NCI-H2227 treated with DMSO at 0.1 percent for 48 hours (cell line): Measurements from ENCODE around the gene RARB.

Experiments
- DNase-seq: peaks from one replicate; lab custom pipeline; 2025; lab: John Stamatoyannopoulos, UW

The RARB gene

GRCh38 chr3:25448750-25449692 lies 21.0 kb downstream of the RARB start:
- peak; percentile 61 for DNase-seq

- DNase-seq: no peak
Observed at GRCh38 chr3:25449857-25450256, 21.8 kb downstream of the RARB start.

GRCh38 chr3:25452192-25452591 lies 24.1 kb downstream of the RARB start:
- no peak for DNase-seq

DNA sequence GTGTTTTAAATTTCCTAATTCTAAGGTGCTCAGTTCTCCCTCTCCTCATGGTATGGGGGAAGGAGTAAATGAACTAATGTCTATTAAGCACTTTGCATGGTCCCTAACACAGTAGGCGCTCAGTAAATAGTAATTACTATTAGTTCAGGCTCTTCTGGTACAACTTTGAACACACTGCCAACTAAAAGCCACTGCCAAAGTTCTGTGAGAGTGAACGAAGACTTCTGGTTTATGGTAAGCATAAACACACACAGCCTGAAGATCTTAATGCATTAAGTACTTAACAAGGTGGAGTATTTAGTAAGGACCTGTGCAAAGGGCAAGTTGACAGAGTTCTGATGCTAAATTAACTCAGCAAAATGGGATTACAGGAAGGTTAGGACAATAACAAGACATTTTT lies 24.7 kb downstream of the RARB start:
- no peak for DNase-seq

GRCh38 chr3:25453619-25454004 lies 25.5 kb downstream of the RARB start:
- DNase-seq: no peak

- DNase-seq: no peak
Observed at GRCh38 chr3:25454005-25454927, 26.2 kb downstream of the RARB start.

DNA sequence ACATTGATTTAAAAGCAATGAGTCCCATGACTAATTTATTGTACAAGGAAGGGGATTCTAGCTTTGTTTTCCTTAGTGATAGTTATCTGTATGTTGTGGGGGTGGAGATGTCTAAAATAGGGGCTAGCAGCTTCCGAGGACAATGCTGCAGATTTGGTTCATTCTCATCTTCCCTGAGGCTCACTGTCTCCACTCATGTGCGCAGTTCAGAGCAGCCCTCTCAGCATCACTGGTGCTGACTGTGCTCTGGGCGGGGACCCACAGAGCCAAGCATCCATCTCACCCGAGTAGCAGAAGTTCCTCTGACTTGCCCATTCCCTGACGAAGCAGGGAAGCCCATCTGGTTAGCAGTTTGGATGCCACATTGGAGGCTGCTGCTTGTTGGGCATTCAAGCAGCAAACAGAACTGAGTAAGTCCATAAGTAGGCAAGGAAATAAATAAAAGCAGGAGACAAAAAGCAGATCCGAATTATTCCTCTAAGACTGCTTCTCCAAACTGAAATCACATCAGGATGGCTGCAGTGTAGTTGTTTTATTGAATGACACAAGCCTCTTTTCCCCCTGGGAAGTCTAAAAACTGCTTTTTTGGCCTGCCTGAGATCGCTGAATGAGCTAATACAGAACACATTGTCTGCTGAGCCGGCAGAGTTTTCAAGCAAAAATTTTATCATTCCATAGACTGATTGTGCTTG lies 27.5 kb downstream of the RARB start:
- no peak for DNase-seq

GRCh38 chr3:25456723-25457670 lies 28.9 kb downstream of the RARB start:
- DNase-seq: no peak

- no peak for DNase-seq
Observed at GRCh38 chr3:25457671-25458419, 29.8 kb downstream of the RARB start.

DNA sequence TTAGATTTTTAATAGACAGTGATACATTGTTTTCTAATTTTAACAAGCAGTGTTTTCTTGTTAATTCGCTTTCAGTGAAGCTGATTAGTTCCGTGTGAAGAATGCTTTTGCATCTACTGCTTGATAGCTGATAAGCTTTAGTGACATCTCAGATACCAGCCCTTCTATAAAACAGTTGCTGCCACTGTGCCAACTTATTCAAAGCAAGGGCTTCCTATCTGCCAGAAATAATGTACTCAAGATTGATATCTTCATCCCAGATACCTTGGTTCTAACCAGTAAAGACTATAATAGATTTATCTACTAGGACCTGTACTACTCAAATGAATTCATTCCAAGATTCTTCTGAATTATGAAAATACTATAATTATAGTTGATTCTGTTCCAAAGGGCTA lies 30.4 kb downstream of the RARB start:
- DNase-seq: no peak

DNA sequence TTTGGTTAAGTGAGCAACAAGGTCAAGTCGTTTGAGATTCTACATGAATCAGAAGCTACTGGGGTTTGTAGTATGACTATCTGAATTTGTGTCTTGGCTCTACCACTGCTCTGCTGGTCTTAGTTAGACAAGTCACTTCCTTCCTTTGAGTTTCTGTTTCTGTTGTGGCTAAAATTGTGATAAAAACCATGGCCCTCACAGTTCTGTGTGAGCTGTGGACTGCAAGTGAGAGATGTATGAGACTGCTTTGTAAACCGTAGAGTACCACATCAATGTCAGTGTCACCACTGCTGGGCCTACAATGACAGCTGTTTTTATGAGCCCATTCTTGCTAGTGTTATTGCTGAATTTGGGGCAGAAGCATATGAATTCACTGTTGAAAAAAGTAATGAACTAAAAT lies 32.7 kb downstream of the RARB start:
- DNase-seq: no peak

- no peak for DNase-seq
Observed at GRCh38 chr3:25461946-25462345, 33.9 kb downstream of the RARB start.

GRCh38 chr3:25462495-25462894 lies 34.4 kb downstream of the RARB start:
- no peak for DNase-seq

GRCh38 chr3:25463836-25464418 lies 35.9 kb downstream of the RARB start:
- no peak for DNase-seq

DNA sequence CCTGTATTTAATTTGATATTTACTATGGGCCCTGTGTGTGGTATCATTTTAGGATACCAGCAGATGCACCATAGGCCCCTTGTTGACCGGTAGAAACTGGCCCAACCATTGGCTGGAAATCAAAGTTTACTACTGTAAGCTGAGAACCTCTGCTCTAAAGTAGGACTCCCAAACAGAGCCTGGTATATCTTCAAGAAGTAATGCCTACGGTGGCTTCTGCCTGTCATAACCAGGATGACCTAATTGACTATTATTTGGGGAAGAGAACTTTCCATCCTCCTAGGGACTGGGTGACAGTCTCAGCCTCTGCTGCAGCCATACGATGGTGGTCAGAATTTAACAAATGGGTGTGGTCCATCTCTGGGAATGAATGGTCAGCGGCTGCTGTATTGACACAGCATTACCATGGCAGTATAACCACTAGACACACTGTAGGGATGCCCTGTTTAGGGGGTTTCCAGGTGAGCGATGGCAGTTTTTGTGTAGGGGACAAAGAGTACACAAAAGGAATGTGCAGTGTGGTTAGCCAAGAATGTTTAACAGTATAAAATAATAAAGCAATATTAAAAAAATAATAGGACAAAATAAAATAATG lies 37.3 kb downstream of the RARB start:
- no peak for DNase-seq

DNA sequence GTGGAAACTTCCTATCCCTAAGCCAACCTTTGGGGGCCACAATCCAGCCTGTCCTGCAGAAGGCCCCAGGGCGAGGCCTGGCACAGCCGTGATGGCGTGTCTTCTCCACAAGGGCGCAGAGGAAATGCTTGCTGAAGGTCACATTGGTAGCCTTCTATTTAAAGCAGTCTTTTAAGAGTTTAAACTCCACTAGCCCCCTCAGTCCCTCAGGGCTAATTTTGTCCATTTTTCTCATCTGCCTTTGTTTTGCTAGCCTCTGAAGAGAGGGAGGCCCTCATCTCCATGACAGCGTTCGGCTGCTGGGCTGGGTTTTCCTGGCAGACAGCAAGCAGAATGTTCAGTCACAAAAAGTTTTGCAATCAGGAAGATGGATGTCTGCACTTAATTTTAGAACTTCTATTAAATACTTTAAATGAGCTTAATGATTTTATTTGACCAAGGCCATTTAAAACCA lies 40.8 kb downstream of the RARB start:
- no peak for DNase-seq

DNA sequence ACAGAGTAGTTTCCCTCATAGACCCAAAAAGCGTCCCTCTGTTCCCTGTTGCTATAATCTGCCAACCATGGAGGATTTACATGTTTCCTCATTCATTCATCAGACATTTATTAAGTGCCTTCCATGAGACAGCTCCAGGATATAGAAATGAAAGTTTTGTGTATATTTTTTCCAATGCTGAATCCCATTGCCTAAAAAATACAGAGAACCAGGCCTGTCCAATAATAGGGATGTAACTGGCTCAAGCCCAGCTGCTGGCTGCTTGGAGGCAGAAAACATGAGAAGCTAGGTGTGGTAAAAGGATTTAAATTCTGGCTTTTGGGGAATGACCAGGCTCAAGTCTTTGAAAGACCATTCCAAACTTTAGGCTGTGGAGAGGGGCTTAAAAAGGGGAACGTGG lies 41.5 kb downstream of the RARB start:
- DNase-seq: no peak

- no peak for DNase-seq
Observed at GRCh38 chr3:25471081-25471768, 43.2 kb downstream of the RARB start.

- no peak for DNase-seq
Observed at GRCh38 chr3:25472153-25472552, 44.1 kb downstream of the RARB start.
